Nephron progenitor cell (in vitro differentiated cells): ENCODE results near the gene NUDT4B.
"Not testable (repeated sequence)": the region's sequence is repeated elsewhere in the genome, so short reads cannot be mapped to it uniquely, and the experiment has no call there.

Source experiments
- DNase-seq: peaks from one replicate; pipeline ENCODE4 v3.0.0; 2021
- H3K27ac Mint-ChIP-seq: 2 replicates; pipeline ENCODE4 v1.8.0; 2021; ENCODE audit warnings: mild to moderate bottlenecking, moderate library complexity, mixed read lengths
- H3K27me3 Mint-ChIP-seq: 2 replicates; pipeline ENCODE4 v1.8.0; 2021; ENCODE audit warnings: mild to moderate bottlenecking, low read depth, mixed read lengths; ENCODE audit not compliant: poor library complexity
- H3K36me3 Mint-ChIP-seq: 2 replicates; pipeline ENCODE4 v1.8.0; 2021; ENCODE audit warnings: low read depth, mixed read lengths
- H3K4me1 Mint-ChIP-seq: 2 replicates; pipeline ENCODE4 v1.8.0; 2021; ENCODE audit warnings: mixed read lengths
- H3K4me3 Mint-ChIP-seq: 2 replicates; pipeline ENCODE4 v1.8.0; 2021; ENCODE audit warnings: mild to moderate bottlenecking, moderate library complexity, mixed read lengths
- H3K9me3 Mint-ChIP-seq: 2 replicates; pipeline ENCODE4 v1.8.0; 2021; ENCODE audit warnings: mild to moderate bottlenecking, moderate library complexity, mixed read lengths

NUDT4B gene

GRCh38 chr1:148759749-148760148, 11.2 kb downstream of the NUDT4B start:
- H3K9me3 Mint-ChIP-seq, H3K27ac Mint-ChIP-seq, H3K27me3 Mint-ChIP-seq, H3K4me1 Mint-ChIP-seq, H3K4me3 Mint-ChIP-seq, H3K36me3 Mint-ChIP-seq: not testable (repeated sequence)
- peak; percentile 2 for DNase-seq

DNA sequence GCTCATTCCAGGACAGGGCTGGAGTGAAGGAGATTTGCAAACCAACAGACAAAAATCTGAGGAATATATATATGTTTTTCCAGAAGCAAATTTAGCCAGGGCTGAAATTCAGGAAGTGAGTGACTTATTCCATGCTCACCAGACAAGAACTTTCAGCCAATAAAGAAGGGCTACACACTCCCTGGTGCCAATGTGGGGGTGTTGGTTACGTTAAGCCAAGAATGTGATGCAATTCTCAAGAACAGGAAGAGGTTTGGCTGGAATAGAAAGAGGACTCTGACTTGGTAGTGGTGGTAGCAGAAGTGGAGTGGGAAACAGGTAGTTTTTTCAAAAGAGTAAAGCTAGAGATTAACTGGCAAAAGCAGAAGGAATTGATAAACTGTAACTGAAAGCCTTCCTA, 11.6 kb downstream of the NUDT4B start:
- H3K36me3 Mint-ChIP-seq, H3K4me3 Mint-ChIP-seq, H3K4me1 Mint-ChIP-seq, DNase-seq, H3K27ac Mint-ChIP-seq, H3K27me3 Mint-ChIP-seq, H3K9me3 Mint-ChIP-seq: not testable (repeated sequence)

DNA sequence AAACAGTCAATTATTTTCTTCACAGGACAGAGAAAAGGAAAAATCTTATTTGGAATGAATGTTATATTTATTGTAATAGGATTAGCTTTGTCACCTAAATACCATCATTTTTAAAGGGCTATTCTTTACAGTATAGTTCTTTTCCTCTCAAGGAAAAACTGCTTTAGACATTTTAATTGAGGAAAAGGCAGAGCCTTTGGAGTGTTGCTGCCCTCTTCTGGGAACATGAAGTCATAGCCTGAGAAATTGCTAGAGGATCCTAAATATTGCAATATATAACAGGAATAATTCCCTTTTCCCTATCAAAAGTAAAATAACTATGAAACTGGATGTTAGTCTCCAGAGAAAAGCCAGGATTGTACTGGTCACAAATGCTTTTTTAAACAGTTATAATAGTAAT, 12.8 kb downstream of the NUDT4B start:
- H3K4me1 Mint-ChIP-seq, H3K36me3 Mint-ChIP-seq, H3K27ac Mint-ChIP-seq: not testable (repeated sequence)

GRCh38 chr1:148765238-148766019, 16.9 kb downstream of the NUDT4B start:
- H3K4me1 Mint-ChIP-seq = not testable (repeated sequence)

More for the DNA sequence above, 12.8 kb downstream of the NUDT4B start:
- not testable (repeated sequence) for H3K9me3 Mint-ChIP-seq, H3K4me3 Mint-ChIP-seq, DNase-seq, H3K27me3 Mint-ChIP-seq

GRCh38 chr1:148768541-148768940, 20.0 kb downstream of the NUDT4B start:
- H3K27me3 Mint-ChIP-seq, H3K27ac Mint-ChIP-seq, DNase-seq: not testable (repeated sequence)

More at GRCh38 chr1:148765238-148766019, 16.9 kb downstream of the NUDT4B start:
- DNase-seq, H3K36me3 Mint-ChIP-seq, H3K9me3 Mint-ChIP-seq, H3K4me3 Mint-ChIP-seq, H3K27me3 Mint-ChIP-seq, H3K27ac Mint-ChIP-seq: not testable (repeated sequence)

GRCh38 chr1:148769495-148769894, 20.9 kb downstream of the NUDT4B start:
- H3K4me1 Mint-ChIP-seq, H3K27me3 Mint-ChIP-seq, H3K36me3 Mint-ChIP-seq, H3K27ac Mint-ChIP-seq, H3K9me3 Mint-ChIP-seq, DNase-seq, H3K4me3 Mint-ChIP-seq: not testable (repeated sequence)

More at GRCh38 chr1:148768541-148768940, 20.0 kb downstream of the NUDT4B start:
- H3K4me1 Mint-ChIP-seq, H3K9me3 Mint-ChIP-seq, H3K36me3 Mint-ChIP-seq, H3K4me3 Mint-ChIP-seq: not testable (repeated sequence)

- not testable (repeated sequence) for H3K36me3 Mint-ChIP-seq, H3K27ac Mint-ChIP-seq, H3K27me3 Mint-ChIP-seq, H3K9me3 Mint-ChIP-seq, H3K4me3 Mint-ChIP-seq, H3K4me1 Mint-ChIP-seq, DNase-seq
These were observed 25.1 kb downstream of the NUDT4B start for GRCh38 chr1:148773690-148774089.

GRCh38 chr1:148774102-148774501, 25.5 kb downstream of the NUDT4B start:
- DNase-seq, H3K4me3 Mint-ChIP-seq, H3K4me1 Mint-ChIP-seq, H3K27me3 Mint-ChIP-seq, H3K36me3 Mint-ChIP-seq, H3K27ac Mint-ChIP-seq, H3K9me3 Mint-ChIP-seq: not testable (repeated sequence)

GRCh38 chr1:148775263-148775662, 26.7 kb downstream of the NUDT4B start:
- H3K36me3 Mint-ChIP-seq, H3K4me3 Mint-ChIP-seq, H3K4me1 Mint-ChIP-seq, DNase-seq, H3K27ac Mint-ChIP-seq, H3K9me3 Mint-ChIP-seq, H3K27me3 Mint-ChIP-seq: not testable (repeated sequence)

GRCh38 chr1:148777649-148778048, 29.1 kb downstream of the NUDT4B start:
- not testable (repeated sequence) for H3K4me3 Mint-ChIP-seq, H3K27me3 Mint-ChIP-seq, H3K9me3 Mint-ChIP-seq, H3K27ac Mint-ChIP-seq, DNase-seq, H3K36me3 Mint-ChIP-seq, H3K4me1 Mint-ChIP-seq

DNA sequence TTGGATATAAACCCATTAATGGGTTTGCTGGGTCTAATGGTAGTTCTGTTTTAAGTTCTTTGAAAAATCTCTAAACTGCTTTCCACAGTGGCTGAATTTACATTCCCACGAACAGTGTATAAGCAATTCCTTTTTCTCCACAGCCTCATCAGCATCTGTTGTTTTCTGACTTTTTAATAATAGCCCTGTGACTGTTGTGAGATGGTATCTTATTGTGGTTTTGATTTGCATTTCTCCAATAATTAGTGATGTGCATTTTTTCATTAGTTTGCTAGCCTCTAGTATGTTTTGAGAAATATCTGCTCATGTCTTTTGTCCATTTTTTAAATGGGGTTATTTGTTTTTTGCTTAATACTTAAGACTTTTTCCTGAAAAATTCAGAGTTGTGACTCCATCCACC, 31.8 kb downstream of the NUDT4B start:
- not testable (repeated sequence) for DNase-seq, H3K27me3 Mint-ChIP-seq, H3K36me3 Mint-ChIP-seq, H3K4me1 Mint-ChIP-seq, H3K4me3 Mint-ChIP-seq, H3K27ac Mint-ChIP-seq, H3K9me3 Mint-ChIP-seq

- not testable (repeated sequence) for H3K9me3 Mint-ChIP-seq, H3K27me3 Mint-ChIP-seq
These were observed 43.0 kb downstream of the NUDT4B start for GRCh38 chr1:148791543-148792099.

DNA sequence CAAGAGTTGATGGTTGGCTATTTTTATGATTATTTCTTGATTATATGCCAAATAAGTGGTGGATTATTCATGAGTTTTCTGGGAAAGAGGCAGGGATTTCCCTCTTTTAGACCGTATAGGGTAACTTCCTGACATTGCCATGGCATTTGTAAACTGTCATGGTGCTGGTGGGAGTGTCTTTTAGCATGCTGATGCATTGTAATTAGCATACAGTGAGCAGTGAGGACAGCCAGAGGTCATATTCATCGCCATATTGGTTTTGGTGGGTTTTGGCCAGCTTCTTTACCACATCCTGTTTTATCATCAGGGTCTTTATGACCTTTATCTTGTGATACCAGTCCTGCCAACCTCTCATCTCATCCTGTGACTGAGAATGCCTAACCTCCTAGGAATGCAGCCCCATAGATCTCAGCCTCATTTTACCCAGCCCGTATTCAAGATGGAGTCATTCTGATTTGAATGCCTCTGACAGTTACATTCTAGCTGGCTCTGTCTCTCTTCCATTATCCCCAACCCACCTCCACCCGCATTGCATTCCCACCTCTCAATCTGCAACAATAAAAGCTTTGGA, 45.3 kb downstream of the NUDT4B start:
- H3K27me3 Mint-ChIP-seq, H3K4me3 Mint-ChIP-seq, H3K36me3 Mint-ChIP-seq, DNase-seq, H3K9me3 Mint-ChIP-seq, H3K27ac Mint-ChIP-seq, H3K4me1 Mint-ChIP-seq: not testable (repeated sequence)

More at GRCh38 chr1:148791543-148792099, 43.0 kb downstream of the NUDT4B start:
- not testable (repeated sequence) for H3K27ac Mint-ChIP-seq, DNase-seq, H3K4me1 Mint-ChIP-seq, H3K36me3 Mint-ChIP-seq, H3K4me3 Mint-ChIP-seq
